Fibroblast of the aortic adventitia (primary cell): ENCODE results near the gene ARHGEF17. TPM values are rescaled to one million over a fixed set of nuclear protein-coding genes. Genes with fewer than 3 reads are reported as not detected.

Experiments
- DNase-seq: peaks from one replicate; pipeline ENCODE4 v3.0.0-alpha.2; 2010; ENCODE audit warnings: low read depth
- H3K4me3 ChIP-seq: 2 replicates; pipeline ENCODE4 v1.5.1; 2011; ENCODE audit warnings: low read depth, mild to moderate bottlenecking, control low read depth, low read length, moderate library complexity
- CTCF ChIP-seq: IDR thresholded peaks from 2 replicates; pipeline ENCODE4 v1.5.1; 2011; ENCODE audit warnings: mild to moderate bottlenecking, low read length, control low read depth, inconsistent platforms; ENCODE audit not compliant: insufficient read depth
- total RNA-seq: library from RNA; depleted of rRNA; stranded (reverse); fragments of >200 nt; gene quantifications from 2 replicates; pipeline ENCODE4 v1.2.3, GENCODE V29; 2012; ENCODE audit warnings: low replicate concordance

ARHGEF17 gene
- total RNA-seq, 1 donor: 30.3 TPM

- no peak overlapping the region for H3K4me3 ChIP-seq
- TF ChIP-seq CTCF: no peak
- DNase-seq: no peak
These were observed 57.5 kb downstream of the ARHGEF17 start for GRCh38 chr11:73365352-73366264.

DNA sequence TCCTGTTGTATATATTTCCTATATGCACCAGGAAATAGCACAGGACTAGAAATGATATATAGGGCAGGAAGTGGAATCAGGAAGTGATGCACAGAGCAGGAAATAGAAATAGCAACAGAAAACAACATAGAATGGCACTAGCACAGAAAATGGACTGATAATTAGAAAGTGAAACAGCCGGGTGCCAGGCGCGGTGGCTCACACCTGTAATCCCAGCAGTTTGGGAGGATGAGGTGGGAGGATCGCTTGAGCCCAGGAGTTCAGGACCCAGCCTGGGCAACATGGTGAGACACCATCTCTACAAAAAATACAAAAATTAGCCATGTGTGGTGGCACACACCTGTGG, 58.2 kb downstream of the ARHGEF17 start:
- DNase-seq: no peak
- TF ChIP-seq CTCF: no peak
- H3K4me3 ChIP-seq: no peak overlapping the region

DNA sequence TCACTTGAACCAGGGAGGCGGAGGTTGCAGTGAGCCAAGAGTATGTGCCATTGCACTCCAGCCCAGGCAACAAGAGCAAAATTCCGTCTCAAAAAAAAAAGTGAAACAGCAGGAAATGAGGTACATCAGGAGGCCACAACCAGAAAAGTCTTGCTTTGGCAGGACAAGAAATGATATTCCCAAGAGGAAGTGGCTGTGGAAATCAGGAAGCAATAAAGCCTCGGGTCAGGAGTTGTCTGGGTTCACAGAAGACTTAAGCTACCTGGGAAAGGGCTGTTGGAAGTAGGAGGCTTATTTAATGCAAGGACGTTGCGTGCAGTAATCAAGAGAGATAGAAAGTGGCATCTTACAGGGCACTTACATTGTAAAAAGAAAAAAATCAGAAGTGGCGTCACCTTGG, 58.9 kb downstream of the ARHGEF17 start:
- TF ChIP-seq CTCF: no peak
- DNase-seq: no peak
- H3K4me3 ChIP-seq: no peak overlapping the region

DNA sequence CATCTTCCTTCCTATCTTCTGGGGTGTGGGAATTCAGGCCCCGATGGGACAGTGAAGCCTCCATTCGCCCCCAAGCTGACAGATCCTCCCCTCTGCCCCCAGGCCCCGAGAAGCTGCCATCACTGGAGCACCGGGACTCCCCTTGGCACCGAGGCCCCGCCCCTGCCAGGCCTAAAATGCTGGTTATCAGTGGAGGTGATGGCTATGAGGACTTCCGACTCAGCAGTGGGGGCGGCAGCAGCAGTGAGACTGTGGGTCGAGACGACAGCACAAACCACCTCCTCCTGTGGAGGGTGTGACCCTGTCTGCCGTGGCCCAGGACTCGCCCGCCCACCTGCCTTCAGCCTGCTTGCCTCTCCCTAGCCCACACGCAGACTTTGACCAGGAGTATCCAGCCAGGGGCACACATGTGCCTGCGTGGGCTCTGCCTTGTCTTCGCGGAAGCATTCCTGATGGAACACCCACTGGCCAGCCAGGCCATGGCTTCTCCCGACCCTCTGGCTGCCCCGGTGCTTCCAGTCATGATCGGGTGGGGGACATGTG, 59.5 kb downstream of the ARHGEF17 start:
- no peak for TF ChIP-seq CTCF
- H3K4me3 ChIP-seq: no peak overlapping the region
- DNase-seq: no peak

DNA sequence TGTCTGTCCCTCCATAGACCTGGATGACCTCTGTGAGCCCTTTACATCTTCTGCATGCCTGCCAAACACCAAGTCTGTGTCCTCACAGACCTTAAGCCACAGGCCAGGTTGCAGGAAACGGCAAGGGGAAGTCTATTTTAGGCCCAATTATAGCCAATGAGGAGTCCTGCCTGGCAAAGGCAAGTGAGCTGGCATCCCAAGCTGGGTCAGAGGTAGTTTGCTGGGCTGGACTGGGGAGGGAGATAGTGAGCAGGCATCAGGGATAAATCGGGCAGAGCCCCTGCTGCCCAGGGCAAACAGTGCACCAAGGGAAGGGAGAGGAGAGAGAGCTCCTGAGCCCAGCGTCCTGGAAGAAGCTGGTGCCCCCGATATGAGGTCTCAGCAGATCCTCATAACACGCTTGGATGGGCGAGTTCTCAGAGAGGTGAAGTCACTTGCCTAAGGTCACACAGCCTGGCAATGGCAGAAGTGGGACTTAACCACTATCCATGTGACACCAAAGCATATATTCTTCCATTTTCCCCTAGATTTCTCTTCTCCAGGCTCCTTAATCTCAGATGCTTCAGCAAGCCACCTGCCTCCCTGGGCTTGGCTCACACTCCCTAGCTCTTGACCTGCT, 64.4 kb downstream of the ARHGEF17 start:
- peak; percentile 12 for TF ChIP-seq CTCF
- DNase-seq: no peak
- no peak overlapping the region for H3K4me3 ChIP-seq

DNA sequence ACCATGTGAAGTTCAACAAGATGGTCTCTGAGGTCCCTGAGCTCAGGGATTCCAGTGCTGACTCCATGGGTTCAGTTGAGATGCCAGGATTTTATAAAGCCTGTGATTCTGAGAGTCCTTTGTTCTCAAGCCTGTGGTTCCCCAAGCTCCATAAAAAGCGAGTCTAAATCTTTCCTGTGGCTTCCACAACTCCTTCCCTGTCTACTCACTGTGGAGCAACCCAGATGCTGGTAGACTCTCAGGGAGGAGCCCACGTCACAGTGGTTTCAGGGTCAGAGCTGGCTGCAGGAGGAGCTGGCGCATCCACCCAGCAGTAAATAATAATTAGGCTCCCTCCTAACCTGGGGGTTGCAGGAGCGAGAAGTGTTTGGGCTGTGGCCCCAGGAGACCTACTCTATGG, 66.1 kb downstream of the ARHGEF17 start:
- TF ChIP-seq CTCF: no peak
- H3K4me3 ChIP-seq: no peak overlapping the region
- no peak for DNase-seq
